PC-9 (cell line): Measurements from ENCODE around the gene NUDC. TPM values are rescaled to one million over a fixed set of nuclear protein-coding genes. Genes with fewer than 3 reads are reported as not detected.

Experiments used
- BruUV-seq: library from RNA; stranded (reverse); fragments of 400-500 nt; replicated peaks from 2 replicates; lab custom pipeline; 2021; lab: Mats Ljungman, UMichigan
- CTCF ChIA-PET: fragments of 300-600 bp; sonication (Branson Sonifier 250); formaldehyde crosslinking; loops from one replicate; lab custom pipeline; 2022; ENCODE audit warnings: antibody characterized with exemption; lab: Charles Lee
- POLR2A ChIA-PET: fragments of 300-600 bp; sonication (Branson Sonifier 250); formaldehyde crosslinking; loops from one replicate; lab custom pipeline; 2022; ENCODE audit warnings: antibody characterized with exemption; ENCODE audit not compliant: unreplicated experiment; lab: Charles Lee
- DNase-seq, 2 experiments: peaks; one replicate each; pipeline versions ENCODE4 v3.0.0 to v3.0.0-alpha.2; 2015 to 2022; ENCODE audit warnings: mixed read lengths in 1 of 2
- H2AFZ ChIP-seq: fragments of 200-600 bp; sonication (generic); 2 replicates; pipeline ENCODE4 v1.8.1; 2017; ENCODE audit warnings: antibody characterized with exemption
- H3F3A ChIP-seq: fragments of 200-600 bp; sonication (generic); 2 replicates; pipeline ENCODE4 v1.8.1; 2017; ENCODE audit warnings: antibody characterized with exemption, mild to moderate bottlenecking, low read depth; ENCODE audit not compliant: insufficient read depth
- H3K27ac ChIP-seq: fragments of 200-600 bp; sonication (generic); 2 replicates; pipeline ENCODE4 v1.6.1; 2016; ENCODE audit warnings: mixed run types
- H3K27me3 ChIP-seq: fragments of 200-600 bp; sonication (generic); 2 replicates; pipeline ENCODE4 v1.6.1; 2016; ENCODE audit warnings: low read depth, mixed run types; ENCODE audit not compliant: insufficient read depth
- H3K36me3 ChIP-seq: fragments of 200-600 bp; sonication (generic); 2 replicates; pipeline ENCODE4 v1.6.1; 2016; ENCODE audit warnings: low read depth, mixed run types
- H3K4me1 ChIP-seq: fragments of 200-600 bp; sonication (generic); replicated peaks from 2 replicates; pipeline ENCODE4 v1.6.1; 2016; ENCODE audit warnings: mixed run types; ENCODE audit not compliant: insufficient read depth
- H3K4me2 ChIP-seq: fragments of 200-600 bp; sonication (generic); 2 replicates; pipeline ENCODE4 v1.6.1; 2017; ENCODE audit warnings: mixed run types
- H3K4me3 ChIP-seq: fragments of 200-600 bp; sonication (generic); 2 replicates; pipeline ENCODE4 v1.6.1; 2016; ENCODE audit warnings: mixed run types
- H3K79me2 ChIP-seq: fragments of 200-600 bp; sonication (generic); 2 replicates; pipeline ENCODE4 v1.6.1; 2017; ENCODE audit warnings: low read depth, mixed run types
- H3K9me2 ChIP-seq: fragments of 200-600 bp; sonication (generic); 2 replicates; pipeline ENCODE4 v1.8.1; 2017; ENCODE audit warnings: mild to moderate bottlenecking; ENCODE audit not compliant: insufficient read depth
- H3K9me3 ChIP-seq: fragments of 200-600 bp; sonication (generic); 2 replicates; pipeline ENCODE4 v1.8.1; 2016; ENCODE audit warnings: low read depth; ENCODE audit not compliant: insufficient read depth
- H4K20me1 ChIP-seq: fragments of 200-600 bp; sonication (generic); 2 replicates; pipeline ENCODE4 v1.8.1; 2017; ENCODE audit not compliant: insufficient read depth
- EZH2 ChIP-seq: fragments of 200-600 bp; sonication (generic); IDR thresholded peaks from 2 replicates; pipeline ENCODE4 v1.8.0; 2017; ENCODE audit warnings: antibody characterized with exemption, low read depth
- intact Hi-C: fragments of 100-400 bp; cut with micrococcal nuclease; formaldehyde crosslinking; loops from one replicate; pipeline ENCODE4 v1.10.0; 2022; ENCODE audit not compliant: unreplicated experiment
- total RNA-seq: library from RNA; stranded (reverse); gene quantifications from 2 replicates; pipeline ENCODE4 v1.2.3, GENCODE V29; 2021
- TF ChIP-seq, protein P1 (sequence below): fragments of 200-600 bp; sonication (generic); conservative IDR thresholded peaks from 2 replicates; pipeline ENCODE4 v1.6.1; 2017; ENCODE audit warnings: mixed run types, antibody characterized with exemption, mild to moderate bottlenecking, moderate library complexity

Gene NUDC
- total RNA-seq, 1 experiment from 2014 or later: 104 TPM

DNA sequence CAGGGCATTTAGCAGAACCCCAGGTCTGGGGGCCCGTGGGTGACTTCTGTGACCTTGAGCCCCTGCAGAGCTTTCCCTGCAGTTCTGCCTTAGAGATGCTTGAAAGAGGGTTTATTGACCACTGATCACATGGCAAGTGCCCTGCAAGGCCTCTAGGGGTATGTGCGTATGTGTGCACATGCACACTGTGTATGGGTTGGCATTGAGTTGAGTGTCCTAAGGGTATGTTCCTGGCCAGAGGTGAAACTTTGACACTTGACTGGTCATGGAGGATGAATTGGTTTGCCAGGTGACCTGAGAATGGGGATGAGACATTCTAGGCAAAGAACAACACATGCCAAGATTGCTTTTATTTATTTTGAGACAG lies 17.1 kb downstream of the NUDC start:
- Histone ChIP-seq H3K36me3 (no peaks in the 10 kb centered on the region), H3K9me3 (no peaks in the 10 kb centered on the region), H3K27me3 (no peaks in the 10 kb centered on the region), H3F3A (no peaks in the 10 kb centered on the region; the same call in 1 of the 2 replicates), H2AFZ (no peak overlapping the region), H3K4me1 (no peaks in the 10 kb centered on the region), H3K4me2 (no peak overlapping the region), H4K20me1 (peaks cover 12% of the 10 kb centered on the region), H3K4me3 (no peak overlapping the region), H3K27ac (no peak overlapping the region), H3K9me2 (no peaks in the 10 kb centered on the region), H3K79me2 (0 out of 2 replicates have a peak, but pooled peaks cover 12% of the 10 kb centered on the region)
- ChIA-PET POLR2A (no interaction called here), CTCF (no interaction called here)
- TF ChIP-seq, protein P1, sequence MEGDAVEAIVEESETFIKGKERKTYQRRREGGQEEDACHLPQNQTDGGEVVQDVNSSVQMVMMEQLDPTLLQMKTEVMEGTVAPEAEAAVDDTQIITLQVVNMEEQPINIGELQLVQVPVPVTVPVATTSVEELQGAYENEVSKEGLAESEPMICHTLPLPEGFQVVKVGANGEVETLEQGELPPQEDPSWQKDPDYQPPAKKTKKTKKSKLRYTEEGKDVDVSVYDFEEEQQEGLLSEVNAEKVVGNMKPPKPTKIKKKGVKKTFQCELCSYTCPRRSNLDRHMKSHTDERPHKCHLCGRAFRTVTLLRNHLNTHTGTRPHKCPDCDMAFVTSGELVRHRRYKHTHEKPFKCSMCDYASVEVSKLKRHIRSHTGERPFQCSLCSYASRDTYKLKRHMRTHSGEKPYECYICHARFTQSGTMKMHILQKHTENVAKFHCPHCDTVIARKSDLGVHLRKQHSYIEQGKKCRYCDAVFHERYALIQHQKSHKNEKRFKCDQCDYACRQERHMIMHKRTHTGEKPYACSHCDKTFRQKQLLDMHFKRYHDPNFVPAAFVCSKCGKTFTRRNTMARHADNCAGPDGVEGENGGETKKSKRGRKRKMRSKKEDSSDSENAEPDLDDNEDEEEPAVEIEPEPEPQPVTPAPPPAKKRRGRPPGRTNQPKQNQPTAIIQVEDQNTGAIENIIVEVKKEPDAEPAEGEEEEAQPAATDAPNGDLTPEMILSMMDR: no peak
- TF ChIP-seq EZH2: no peak
- no peak for DNase-seq
- intact Hi-C loops: no loop called here
- no TSS peak for BruUV-seq

DNA sequence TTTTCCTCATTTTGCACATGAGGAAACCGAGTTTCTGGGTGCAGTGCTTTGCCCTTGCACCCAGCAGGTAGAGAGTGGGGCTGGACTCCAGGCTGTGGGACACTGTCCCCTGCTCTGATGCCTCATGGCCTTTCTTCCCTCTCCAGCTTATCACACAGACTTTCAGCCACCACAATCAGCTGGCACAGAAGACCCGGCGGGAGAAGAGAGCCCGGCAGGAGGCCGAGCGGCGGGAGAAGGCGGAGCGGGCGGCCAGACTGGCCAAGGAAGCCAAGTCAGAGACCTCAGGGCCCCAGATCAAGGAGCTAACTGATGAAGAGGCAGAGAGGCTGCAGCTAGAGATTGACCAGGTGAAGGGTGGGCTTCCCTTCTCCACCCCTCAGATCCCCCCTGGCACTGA lies 19.8 kb downstream of the NUDC start:
- Histone ChIP-seq H3K36me3 (no peaks in the 10 kb centered on the region), H3K4me3 (no peak overlapping the region), H3K79me2 (0 out of 2 replicates have a peak, but pooled peaks cover 10% of the 10 kb centered on the region), H3F3A (peaks cover 6% of the 10 kb centered on the region; the same call in 1 of the 2 replicates), H3K9me2 (no peaks in the 10 kb centered on the region), H3K9me3 (no peaks in the 10 kb centered on the region), H2AFZ (no peak overlapping the region), H3K27me3 (no peaks in the 10 kb centered on the region), H4K20me1 (peaks cover 12% of the 10 kb centered on the region), H3K27ac (no peak overlapping the region), H3K4me1 (no peaks in the 10 kb centered on the region), H3K4me2 (no peak overlapping the region)
- no TSS peak for BruUV-seq
- POLR2A ChIA-PET: no interaction called here
- intact Hi-C loops: no loop called here
- TF ChIP-seq, protein P1: no peak
- TF ChIP-seq EZH2: no peak
- DNase-seq: no peak
- CTCF ChIA-PET: no interaction called here

DNA sequence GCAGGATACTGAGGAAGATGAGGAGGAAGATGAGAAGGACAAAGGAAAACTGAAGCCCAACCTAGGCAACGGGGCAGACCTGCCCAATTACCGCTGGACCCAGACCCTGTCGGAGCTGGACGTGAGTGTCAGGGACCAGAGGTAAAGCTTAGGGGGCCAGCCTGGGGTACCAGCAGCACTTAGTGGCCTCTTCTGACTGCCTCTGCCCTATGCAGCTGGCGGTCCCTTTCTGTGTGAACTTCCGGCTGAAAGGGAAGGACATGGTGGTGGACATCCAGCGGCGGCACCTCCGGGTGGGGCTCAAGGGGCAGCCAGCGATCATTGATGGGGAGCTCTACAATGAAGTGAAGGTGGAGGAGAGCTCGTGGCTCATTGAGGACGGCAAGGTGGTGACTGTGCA lies 21.1 kb downstream of the NUDC start:
- H3K9me2 ChIP-seq: no peaks in the 10 kb centered on the region
- H3K4me1 ChIP-seq: no peaks in the 10 kb centered on the region
- DNase-seq: no peak
- ChIA-PET CTCF (interaction anchor here (0.6 kb wide), 1 partner anchor 24 kb away, joined by 3 read pairs; no protein-coding TSS in a partner anchor), POLR2A (interaction anchor here (0.5 kb wide), 1 partner anchor 17 kb away, joined by 10 read pairs; no protein-coding TSS in a partner anchor)
- H3K36me3 ChIP-seq: no peaks in the 10 kb centered on the region
- 0 out of 2 replicates have a peak, but pooled peaks cover 7% of the 10 kb centered on the region for H3K79me2 ChIP-seq
- no peak overlapping the region for H2AFZ ChIP-seq
- H3K4me2 ChIP-seq: no peak overlapping the region
- BruUV-seq: no TSS peak
- no peaks in the 10 kb centered on the region for H3K9me3 ChIP-seq
- peaks cover 12% of the 10 kb centered on the region for H4K20me1 ChIP-seq
- no peak overlapping the region for H3K4me3 ChIP-seq
- intact Hi-C loops: no loop called here
- H3K27ac ChIP-seq: no peak overlapping the region
- H3F3A ChIP-seq: peaks cover 20% of the 10 kb centered on the region; the same call in 1 of the 2 replicates
- H3K27me3 ChIP-seq: no peaks in the 10 kb centered on the region
- no peak for TF ChIP-seq EZH2
- TF ChIP-seq, protein P1: no peak
